Mononuclear cell (primary cell): ENCODE measurements around the gene AUTS2. TPM values are rescaled to one million over a fixed set of nuclear protein-coding genes. Genes with fewer than 3 reads are reported as not detected.
"Not testable (repeated sequence)": the region's sequence is repeated elsewhere in the genome, so short reads cannot be mapped to it uniquely, and the experiment has no call there.

ENCODE experiments used
- H3K27me3 ChIP-seq: 2 replicates; pipeline ENCODE4 v1.6.0; 2011; ENCODE audit warnings: low read length, control low read depth; ENCODE audit not compliant: insufficient read depth
- H3K4me1 ChIP-seq: 2 replicates; pipeline ENCODE4 v1.5.1; 2011; ENCODE audit warnings: mild to moderate bottlenecking, low read length, control low read depth; ENCODE audit not compliant: insufficient read depth
- H3K4me3 ChIP-seq: 2 replicates; pipeline ENCODE4 v1.5.1; 2011; ENCODE audit warnings: mild to moderate bottlenecking, low read length, moderate library complexity
- H3K9me3 ChIP-seq: 2 replicates; pipeline ENCODE4 v1.5.1; 2011; ENCODE audit warnings: low read depth, mild to moderate bottlenecking, control low read depth, low read length
- total RNA-seq: library from RNA; depleted of rRNA; stranded (reverse); fragments of >200 nt; gene quantifications from one replicate; pipeline ENCODE4 v1.2.3, GENCODE V29; 2012

AUTS2 gene
- total RNA-seq, 1 donor, result 16.5 TPM

DNA sequence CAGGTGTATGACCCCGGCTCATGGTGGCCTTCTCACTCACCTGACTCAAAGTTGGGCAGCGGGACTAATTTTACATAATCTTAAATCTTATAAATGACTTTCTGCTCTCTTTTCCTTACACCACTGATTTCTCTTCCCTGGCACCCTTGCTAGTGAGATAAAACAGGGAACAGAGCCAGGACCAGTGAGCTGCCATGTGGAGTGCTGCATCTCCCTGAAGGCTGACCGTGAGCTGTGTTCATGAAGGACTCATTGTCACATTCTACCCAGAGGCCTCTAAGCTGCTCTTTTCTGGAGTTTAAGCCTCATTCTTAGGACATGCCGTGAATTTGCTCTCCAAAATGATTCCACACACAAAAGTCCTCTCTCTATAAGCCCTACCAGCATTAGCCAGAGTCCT lies 762.3 kb downstream of the AUTS2 start:
- H3K4me1 ChIP-seq, result peaks cover 5% of the 10 kb centered on the region
- no peaks in the 10 kb centered on the region for H3K27me3 ChIP-seq
- H3K4me3 ChIP-seq, result no peak overlapping the region
- H3K9me3 ChIP-seq, result no peaks in the 10 kb centered on the region

DNA sequence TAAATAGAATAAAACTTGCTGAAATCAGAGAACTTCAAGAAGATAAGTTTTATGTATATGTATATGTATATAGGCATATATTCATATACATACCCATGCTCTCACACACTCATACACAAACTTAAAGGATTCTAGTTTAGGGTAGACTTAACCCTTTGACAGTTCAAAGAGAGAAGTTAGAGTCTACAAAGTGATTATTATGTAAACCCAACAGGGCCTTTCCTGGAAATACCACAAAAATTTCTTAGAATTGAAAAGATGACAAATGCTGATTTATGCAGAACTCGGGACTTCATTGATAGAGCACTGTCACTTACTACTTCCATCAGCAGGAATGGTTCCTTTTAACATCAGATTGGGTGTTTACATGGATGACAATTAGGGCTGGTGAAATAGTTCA lies 763.5 kb downstream of the AUTS2 start:
- H3K9me3 ChIP-seq, result no peaks in the 10 kb centered on the region
- peaks cover 5% of the 10 kb centered on the region for H3K4me1 ChIP-seq
- no peaks in the 10 kb centered on the region for H3K27me3 ChIP-seq
- H3K4me3 ChIP-seq, result no peak overlapping the region

DNA sequence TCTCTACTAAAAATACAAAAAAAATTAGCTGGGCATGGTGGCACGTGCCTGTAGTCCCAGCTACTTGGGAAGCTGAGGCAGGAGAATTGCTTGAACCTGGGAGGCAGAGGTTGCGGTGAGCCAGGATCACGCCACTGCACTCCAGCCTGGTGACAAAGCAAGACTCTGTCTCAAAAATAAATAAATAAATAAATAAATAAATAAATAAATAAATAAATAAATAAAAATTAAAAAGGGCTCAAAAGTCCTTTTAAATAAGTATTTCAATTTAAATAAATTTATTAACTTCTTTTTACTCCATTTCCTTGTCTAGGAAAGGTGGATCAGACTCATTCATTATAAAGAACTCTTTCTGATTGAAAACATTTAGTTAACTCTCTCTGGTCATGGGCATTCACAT lies 766.1 kb downstream of the AUTS2 start:
- not testable (repeated sequence) for H3K27me3 ChIP-seq, H3K4me3 ChIP-seq, H3K4me1 ChIP-seq, H3K9me3 ChIP-seq

DNA sequence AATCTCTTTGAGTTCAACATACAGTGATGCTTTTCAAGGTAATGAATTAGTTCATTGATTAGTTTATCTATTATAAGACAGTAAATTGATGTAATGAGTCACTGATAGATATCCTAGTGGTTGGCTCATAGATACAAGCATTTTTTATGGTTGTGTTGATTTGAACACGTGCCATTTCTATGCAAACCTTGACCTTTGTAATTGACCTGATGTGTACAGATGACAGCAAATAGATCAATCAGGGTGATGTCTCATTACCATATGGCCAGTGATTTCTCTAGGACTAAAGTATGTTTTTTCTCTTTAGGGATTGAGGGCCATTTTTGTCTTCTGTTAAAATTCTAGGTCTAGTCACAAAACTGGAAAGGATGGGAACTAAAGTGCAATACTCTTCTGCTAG lies 773.4 kb downstream of the AUTS2 start:
- H3K27me3 ChIP-seq, result no peaks in the 10 kb centered on the region
- H3K4me1 ChIP-seq, result no peaks in the 10 kb centered on the region
- no peak overlapping the region for H3K4me3 ChIP-seq
- H3K9me3 ChIP-seq, result no peaks in the 10 kb centered on the region

GRCh38 chr7:70372768-70373515 lies 774.7 kb downstream of the AUTS2 start:
- no peaks in the 10 kb centered on the region for H3K4me1 ChIP-seq
- H3K4me3 ChIP-seq, result no peak overlapping the region
- no peaks in the 10 kb centered on the region for H3K27me3 ChIP-seq
- no peaks in the 10 kb centered on the region for H3K9me3 ChIP-seq

- no peak overlapping the region for H3K4me3 ChIP-seq
- H3K27me3 ChIP-seq, result no peaks in the 10 kb centered on the region
- no peaks in the 10 kb centered on the region for H3K4me1 ChIP-seq
- no peaks in the 10 kb centered on the region for H3K9me3 ChIP-seq
Measured at GRCh38 chr7:70374772-70375533, 776.7 kb downstream of the AUTS2 start.

GRCh38 chr7:70376561-70377031 lies 778.3 kb downstream of the AUTS2 start:
- no peak overlapping the region for H3K4me3 ChIP-seq
- H3K9me3 ChIP-seq, result no peaks in the 10 kb centered on the region
- H3K4me1 ChIP-seq, result no peaks in the 10 kb centered on the region
- no peaks in the 10 kb centered on the region for H3K27me3 ChIP-seq

GRCh38 chr7:70377957-70378356 lies 779.7 kb downstream of the AUTS2 start:
- Histone ChIP-seq H3K4me3 (no peak overlapping the region), H3K4me1 (no peaks in the 10 kb centered on the region), H3K27me3 (no peaks in the 10 kb centered on the region), H3K9me3 (no peaks in the 10 kb centered on the region)

GRCh38 chr7:70379210-70379609 lies 780.9 kb downstream of the AUTS2 start:
- H3K27me3 ChIP-seq, result no peaks in the 10 kb centered on the region
- H3K4me1 ChIP-seq, result no peaks in the 10 kb centered on the region
- H3K9me3 ChIP-seq, result no peaks in the 10 kb centered on the region
- H3K4me3 ChIP-seq, result no peak overlapping the region

DNA sequence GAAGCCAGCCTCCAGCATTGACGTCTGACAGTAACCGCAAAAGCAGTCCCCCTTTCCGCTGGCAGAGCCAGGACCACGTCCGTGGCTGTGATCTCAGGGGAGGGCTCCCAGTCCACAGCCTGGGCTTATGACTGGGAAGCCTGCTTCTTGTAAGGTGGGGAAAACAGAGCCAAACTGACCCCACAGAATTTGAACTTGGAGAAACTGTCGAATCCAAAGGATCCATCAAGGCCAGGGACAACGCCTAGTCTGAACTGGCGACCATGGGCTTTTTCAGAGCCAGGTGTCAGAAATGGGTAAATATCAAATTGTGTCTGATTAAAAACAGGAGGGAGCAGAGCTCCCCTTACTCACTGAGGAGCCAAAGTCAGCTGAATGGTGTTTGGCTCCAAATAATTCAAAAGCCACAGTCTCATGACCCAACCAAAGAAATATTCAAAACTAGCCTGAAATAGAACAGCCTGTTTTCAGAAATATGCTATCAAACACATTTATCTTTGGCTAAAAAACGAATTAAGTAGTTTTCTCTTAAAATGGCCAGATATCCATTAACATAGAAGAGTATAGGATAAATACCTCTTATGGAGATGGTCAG lies 782.2 kb downstream of the AUTS2 start:
- H3K4me1 ChIP-seq, result no peaks in the 10 kb centered on the region
- no peaks in the 10 kb centered on the region for H3K9me3 ChIP-seq
- no peak overlapping the region for H3K4me3 ChIP-seq
- no peaks in the 10 kb centered on the region for H3K27me3 ChIP-seq

DNA sequence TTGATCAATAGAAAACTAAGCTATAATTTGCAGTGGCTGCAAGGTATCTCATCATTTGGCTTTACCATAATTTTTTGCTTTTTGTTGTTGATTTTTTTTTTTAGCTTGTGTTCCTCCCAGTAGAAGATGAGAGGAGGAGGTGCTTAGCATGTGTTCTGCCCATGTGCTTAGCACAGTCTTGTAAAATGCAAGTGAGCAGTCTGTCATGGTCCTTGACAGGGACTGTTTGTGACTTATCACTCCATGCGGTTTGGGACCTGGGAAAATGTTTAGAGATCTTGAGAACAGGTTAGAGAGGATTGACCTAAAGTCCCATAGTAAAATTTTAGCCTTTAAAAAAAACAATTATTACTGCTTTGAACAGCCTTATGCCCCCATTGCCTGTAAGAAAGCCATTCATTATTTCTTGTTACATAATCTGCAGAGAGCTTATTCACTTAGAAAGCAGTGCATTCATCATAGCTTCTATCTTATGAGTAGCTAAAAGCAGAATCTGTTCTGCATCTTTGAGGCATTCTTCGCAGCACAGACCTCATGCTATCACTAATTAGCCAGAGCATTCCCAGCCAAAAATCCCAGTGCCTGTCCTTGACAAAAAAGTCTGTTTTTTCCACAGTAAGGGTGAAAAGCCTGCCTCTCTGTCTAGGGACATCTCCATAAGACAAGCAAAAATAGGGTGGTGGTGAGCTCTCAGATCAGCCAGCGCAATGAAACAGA lies 784.9 kb downstream of the AUTS2 start:
- no peaks in the 10 kb centered on the region for H3K4me1 ChIP-seq
- H3K27me3 ChIP-seq, result no peaks in the 10 kb centered on the region
- H3K9me3 ChIP-seq, result no peaks in the 10 kb centered on the region
- H3K4me3 ChIP-seq, result no peak overlapping the region

- Histone ChIP-seq H3K4me1 (no peaks in the 10 kb centered on the region), H3K9me3 (no peaks in the 10 kb centered on the region), H3K27me3 (no peaks in the 10 kb centered on the region), H3K4me3 (no peak overlapping the region)
Measured at GRCh38 chr7:70384024-70384423, 785.7 kb downstream of the AUTS2 start.

DNA sequence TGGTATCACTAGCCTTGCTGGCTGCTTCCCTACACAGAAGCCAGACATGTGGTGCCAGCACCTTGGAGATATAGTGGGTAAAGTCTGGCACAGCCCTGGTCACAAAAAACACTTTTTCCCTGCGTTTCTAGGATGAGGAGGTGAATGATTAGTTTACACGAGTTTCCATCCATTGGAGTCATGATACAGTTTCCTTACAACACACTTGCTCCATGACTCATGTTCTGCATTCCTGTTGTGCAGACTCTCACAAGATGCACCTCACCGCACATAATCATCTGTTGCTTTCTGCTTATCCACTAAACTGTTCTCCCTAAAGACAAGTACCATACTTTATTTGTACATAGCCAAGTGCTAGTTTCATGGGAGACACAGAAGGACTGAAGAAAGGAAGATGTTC lies 786.6 kb downstream of the AUTS2 start:
- H3K27me3 ChIP-seq, result no peaks in the 10 kb centered on the region
- no peak overlapping the region for H3K4me3 ChIP-seq
- no peaks in the 10 kb centered on the region for H3K4me1 ChIP-seq
- H3K9me3 ChIP-seq, result no peaks in the 10 kb centered on the region

GRCh38 chr7:70387217-70387616 lies 788.9 kb downstream of the AUTS2 start:
- Histone ChIP-seq H3K4me1 (no peaks in the 10 kb centered on the region), H3K9me3 (no peaks in the 10 kb centered on the region), H3K4me3 (no peak overlapping the region), H3K27me3 (no peaks in the 10 kb centered on the region)
